Amniotic stem cell (primary cell): ENCODE measurements around the gene PLCB4.

Experiments
- DNase-seq: peaks from one replicate; lab custom pipeline; 2025; lab: John Stamatoyannopoulos, UW

PLCB4 gene

GRCh38 chr20:9103955-9104354 is 35.1 kb downstream of the PLCB4 start:
- no peak for DNase-seq

- no peak for DNase-seq
Measured at GRCh38 chr20:9108260-9108659, 39.4 kb downstream of the PLCB4 start.

- no peak for DNase-seq
Measured at GRCh38 chr20:9109566-9109965, 40.7 kb downstream of the PLCB4 start.

GRCh38 chr20:9110365-9110764 is 41.5 kb downstream of the PLCB4 start:
- DNase-seq = no peak

GRCh38 chr20:9110916-9111432 is 42.1 kb downstream of the PLCB4 start:
- no peak for DNase-seq

- no peak for DNase-seq
Measured at GRCh38 chr20:9112541-9113515, 43.9 kb downstream of the PLCB4 start.

GRCh38 chr20:9114709-9115108 is 45.8 kb downstream of the PLCB4 start:
- no peak for DNase-seq

GRCh38 chr20:9117548-9117947 is 48.7 kb downstream of the PLCB4 start:
- no peak for DNase-seq

- DNase-seq = no peak
Measured at GRCh38 chr20:9119776-9120175, 50.9 kb downstream of the PLCB4 start.

- no peak for DNase-seq
Measured at GRCh38 chr20:9121211-9121610, 52.3 kb downstream of the PLCB4 start.

GRCh38 chr20:9122571-9122970 is 53.7 kb downstream of the PLCB4 start:
- DNase-seq = no peak

GRCh38 chr20:9126527-9126926 is 57.6 kb downstream of the PLCB4 start:
- no peak for DNase-seq

- no peak for DNase-seq
Measured at GRCh38 chr20:9128568-9128967, 59.7 kb downstream of the PLCB4 start.

GRCh38 chr20:9129756-9130155 is 60.9 kb downstream of the PLCB4 start:
- DNase-seq = no peak

- DNase-seq = no peak
Measured at GRCh38 chr20:9130521-9130920, 61.6 kb downstream of the PLCB4 start.

- no peak for DNase-seq
Measured at GRCh38 chr20:9131841-9132240, 63.0 kb downstream of the PLCB4 start.

- DNase-seq = no peak
Measured at GRCh38 chr20:9134346-9134745, 65.5 kb downstream of the PLCB4 start.

GRCh38 chr20:9136114-9136513 is 67.2 kb downstream of the PLCB4 start:
- no peak for DNase-seq

GRCh38 chr20:9137001-9137400 is 68.1 kb downstream of the PLCB4 start:
- DNase-seq = no peak

GRCh38 chr20:9139106-9139833 is 70.4 kb downstream of the PLCB4 start:
- DNase-seq = no peak

GRCh38 chr20:9140162-9140760 is 71.4 kb downstream of the PLCB4 start:
- DNase-seq = no peak

- DNase-seq = no peak
Measured at GRCh38 chr20:9141070-9141469, 72.2 kb downstream of the PLCB4 start.

GRCh38 chr20:9141921-9142320 is 73.0 kb downstream of the PLCB4 start:
- DNase-seq = no peak
